Thymus (tissue), 11 donors: ENCODE measurements around the gene KCNT1. TPM values are rescaled to one million over a fixed set of nuclear protein-coding genes. Genes with fewer than 3 reads are reported as not detected.

Source experiments
- DNase-seq, 9 donors: peaks; one replicate each; pipeline ENCODE4 v3.0.0-alpha.2; 2013; ENCODE audit warnings: low spot score in 9 of 9, low read depth in 6 of 9, missing footprints in 1 of 9
- H3K27ac ChIP-seq, 2 donors: one replicate each; pipeline ENCODE4 v1.5.1; 2013; ENCODE audit warnings: control low read depth in 1 of 2, low read depth in 1 of 2, low read length in 1 of 2, mild to moderate bottlenecking in 1 of 2, moderate library complexity in 1 of 2
- H3K27me3 ChIP-seq, 2 donors: one replicate each; pipeline ENCODE4 v1.5.1; 2013; ENCODE audit warnings: low read length in 1 of 2; ENCODE audit not compliant: control insufficient read depth in 2 of 2, insufficient read depth in 1 of 2
- H3K36me3 ChIP-seq, 2 donors: one replicate each; pipeline ENCODE4 v1.5.1; 2013; ENCODE audit warnings: low read length in 1 of 2, mild to moderate bottlenecking in 1 of 2, moderate library complexity in 1 of 2; ENCODE audit not compliant: control insufficient read depth in 2 of 2, insufficient read depth in 2 of 2
- H3K4me1 ChIP-seq, 2 donors: one replicate each; pipeline ENCODE4 v1.5.1; 2013; ENCODE audit warnings: low read length in 2 of 2; ENCODE audit not compliant: control insufficient read depth in 2 of 2, insufficient read depth in 2 of 2
- H3K4me3 ChIP-seq, 2 donors: one replicate each; pipeline ENCODE4 v1.5.1; 2013; ENCODE audit warnings: low read length in 2 of 2, control low read depth in 1 of 2, mild to moderate bottlenecking in 1 of 2
- H3K9me3 ChIP-seq, 2 donors: one replicate each; pipeline ENCODE4 v1.5.1; 2013; ENCODE audit warnings: low read length in 1 of 2, mild to moderate bottlenecking in 1 of 2; ENCODE audit not compliant: control insufficient read depth in 2 of 2, insufficient read depth in 1 of 2
- WGBS: extraction: QIAGEN DNeasy Blood & Tissue Kit; methylation state at CpG from one replicate; pipeline ENCODE4 v1.1.7; 2013; 5-methylcytosine and 5-hydroxymethylcytosine counted together
- polyA plus RNA-seq: library from polyadenylated mRNA; stranded (reverse); fragments of 200-250 nt; gene quantifications from one replicate; pipeline ENCODE4 v1.2.3, GENCODE V29; 2013
- total RNA-seq: library from RNA; stranded (reverse); fragments of 120-200 nt; gene quantifications from one replicate; pipeline ENCODE4 v1.2.4, GENCODE V29; 2013
- donor health status: healthy.

The KCNT1 gene
- total and polyA plus RNA-seq, 2 donors: 0.05 to 0.25 TPM

DNA sequence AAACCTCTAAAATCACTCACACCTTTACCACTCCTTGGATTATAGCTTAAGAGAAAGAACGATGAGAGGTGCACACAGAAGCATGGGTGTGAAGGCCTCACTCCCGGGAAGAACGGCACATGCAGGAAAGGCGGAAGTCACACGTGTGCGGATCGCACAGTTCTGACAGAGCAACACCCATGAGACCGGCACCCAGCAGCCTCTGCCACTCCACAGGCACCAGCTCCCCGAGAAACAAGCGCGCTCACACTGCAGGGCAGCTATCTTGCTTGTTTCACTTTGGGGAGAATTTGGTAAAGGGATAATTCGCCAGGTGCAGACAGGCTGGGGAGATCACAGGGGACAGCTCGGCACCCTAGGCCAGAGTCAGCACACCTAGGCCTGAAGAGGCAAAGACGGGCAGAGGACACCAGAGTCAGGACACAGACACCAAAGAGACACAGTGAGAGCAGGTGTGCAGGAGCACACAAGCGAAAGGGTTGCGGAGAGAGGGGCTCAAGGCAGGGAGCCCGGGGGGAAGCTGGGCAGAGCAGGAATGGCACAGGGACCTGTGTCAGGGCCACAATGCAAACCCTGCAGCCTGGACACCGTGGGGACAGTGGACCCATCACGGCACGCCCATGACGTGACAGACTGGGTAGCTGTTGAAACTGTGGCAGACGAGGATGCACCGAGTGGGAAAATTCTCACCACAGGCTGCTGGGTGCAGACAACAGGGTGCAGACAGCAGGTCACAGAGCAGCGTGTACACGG, 123.6 kb downstream of the KCNT1 start:
- no peak for DNase-seq
- 95% methylated on average over 25 of the region's 25 CpGs for WGBS
- Histone ChIP-seq H3K4me1 (no peaks in the 10 kb centered on the region), H3K27me3 (no peaks in the 10 kb centered on the region), H3K27ac (no peak overlapping the region), H3K4me3 (no peak overlapping the region), H3K9me3 (peaks cover 0 to 8% of the 10 kb centered on the region in 2 donors), H3K36me3 (peaks cover 32 to 33% of the 10 kb centered on the region in 2 donors)

- Histone ChIP-seq H3K27ac (no peak overlapping the region), H3K27me3 (no peaks in the 10 kb centered on the region), H3K9me3 (peaks cover 0 to 8% of the 10 kb centered on the region in 2 donors), H3K36me3 (peaks cover 27% of the 10 kb centered on the region in 2 donors), H3K4me1 (no peaks in the 10 kb centered on the region), H3K4me3 (no peak overlapping the region)
- WGBS: over 99% methylated on average over 14 of the region's 14 CpGs
- DNase-seq: no peak
Measured at GRCh38 chr9:135826188-135826545, 124.2 kb downstream of the KCNT1 start.

- Histone ChIP-seq H3K27me3 (no peaks in the 10 kb centered on the region), H3K36me3 (peaks cover 16 to 20% of the 10 kb centered on the region in 2 donors), H3K27ac (no peak overlapping the region), H3K4me1 (no peaks in the 10 kb centered on the region), H3K4me3 (no peak overlapping the region), H3K9me3 (peaks cover 0 to 8% of the 10 kb centered on the region in 2 donors)
- no peak for DNase-seq
- 98% methylated on average over 12 of the region's 12 CpGs for WGBS
Measured at GRCh38 chr9:135827301-135827700, 125.3 kb downstream of the KCNT1 start.

GRCh38 chr9:135827866-135828580, 126.0 kb downstream of the KCNT1 start:
- no peak for DNase-seq
- H3K4me3 ChIP-seq: no peak overlapping the region
- H3K27ac ChIP-seq: no peak overlapping the region
- H3K4me1 ChIP-seq: no peaks in the 10 kb centered on the region
- 98% methylated on average over 13 of the region's 13 CpGs for WGBS
- H3K36me3 ChIP-seq: peaks cover 9 to 13% of the 10 kb centered on the region in 2 donors
- H3K9me3 ChIP-seq: peaks cover 0 to 8% of the 10 kb centered on the region in 2 donors
- no peaks in the 10 kb centered on the region for H3K27me3 ChIP-seq

- no peaks in the 10 kb centered on the region for H3K4me1 ChIP-seq
- WGBS: 97% methylated on average over 5 of the region's 5 CpGs
- H3K27ac ChIP-seq: no peak overlapping the region
- H3K4me3 ChIP-seq: no peak overlapping the region
- H3K9me3 ChIP-seq: peaks cover 0 to 8% of the 10 kb centered on the region in 2 donors
- H3K36me3 ChIP-seq: peaks cover 2 to 8% of the 10 kb centered on the region in 2 donors
- H3K27me3 ChIP-seq: no peaks in the 10 kb centered on the region
- DNase-seq: no peak
Measured at GRCh38 chr9:135828656-135829055, 126.7 kb downstream of the KCNT1 start.

- Histone ChIP-seq H3K9me3 (peaks cover 0 to 8% of the 10 kb centered on the region in 2 donors), H3K27me3 (no peaks in the 10 kb centered on the region), H3K27ac (no peak overlapping the region), H3K4me1 (no peaks in the 10 kb centered on the region), H3K4me3 (no peak overlapping the region), H3K36me3 (peaks cover 3% of the 10 kb centered on the region in 2 donors)
- 99% methylated on average over 1 of the region's 1 CpG for WGBS
- no peak for DNase-seq
Measured at GRCh38 chr9:135830496-135830895, 128.5 kb downstream of the KCNT1 start.

DNA sequence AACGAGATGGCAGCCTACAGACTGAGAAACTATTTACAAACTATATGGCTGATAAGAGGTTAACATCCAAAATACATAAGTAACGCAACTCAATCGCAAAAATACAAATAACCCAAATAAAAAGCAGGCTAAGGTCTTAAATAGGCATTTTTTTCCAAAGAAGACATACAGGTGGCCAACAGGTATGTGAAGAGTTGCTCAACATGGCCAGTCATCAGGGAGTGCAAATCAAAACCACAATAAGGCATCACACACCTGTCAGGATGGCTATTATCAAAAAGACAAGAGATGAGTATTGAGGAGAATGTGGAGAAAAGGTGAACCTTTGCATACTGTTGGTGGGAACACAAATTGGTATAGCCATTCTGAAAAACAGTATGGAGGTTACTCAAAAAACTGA, 131.9 kb downstream of the KCNT1 start:
- H3K4me3 ChIP-seq: no peak overlapping the region
- no peaks in the 10 kb centered on the region for H3K4me1 ChIP-seq
- 94% methylated on average over 3 of the region's 3 CpGs for WGBS
- H3K9me3 ChIP-seq: no peaks in the 10 kb centered on the region
- DNase-seq: no peak
- no peaks in the 10 kb centered on the region for H3K27me3 ChIP-seq
- peaks cover 0 to 3% of the 10 kb centered on the region in 2 donors for H3K36me3 ChIP-seq
- no peak overlapping the region for H3K27ac ChIP-seq

GRCh38 chr9:135835131-135835530, 133.1 kb downstream of the KCNT1 start:
- no peaks in the 10 kb centered on the region for H3K4me1 ChIP-seq
- H3K9me3 ChIP-seq: no peaks in the 10 kb centered on the region
- DNase-seq: no peak
- no peak overlapping the region for H3K4me3 ChIP-seq
- no peaks in the 10 kb centered on the region for H3K27me3 ChIP-seq
- 96% methylated on average over 10 of the region's 10 CpGs for WGBS
- H3K27ac ChIP-seq: no peak overlapping the region
- H3K36me3 ChIP-seq: peaks cover 0 to 3% of the 10 kb centered on the region in 2 donors

DNA sequence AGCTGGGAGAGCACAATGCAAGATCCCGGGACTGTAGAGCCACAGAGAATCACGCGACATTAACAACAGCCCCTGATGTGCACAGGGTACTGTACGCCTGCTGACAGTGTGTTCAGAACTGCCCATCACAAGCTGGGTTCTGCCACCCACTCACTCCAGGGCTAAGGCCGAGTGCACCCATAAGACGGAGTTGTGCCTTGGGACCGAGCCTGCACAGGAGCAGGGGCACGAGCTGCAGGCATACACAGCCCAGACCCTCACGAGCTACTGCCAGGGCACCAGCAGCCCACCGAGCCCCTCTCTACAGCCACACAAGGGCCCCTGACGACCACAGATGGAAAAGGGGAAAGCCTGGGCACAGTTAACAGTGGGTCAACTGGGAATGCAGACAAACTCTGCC, 137.5 kb downstream of the KCNT1 start:
- Histone ChIP-seq H3K36me3 (peaks cover 0 to 7% of the 10 kb centered on the region in 2 donors), H3K27ac (no peak overlapping the region), H3K4me3 (no peak overlapping the region), H3K27me3 (no peaks in the 10 kb centered on the region), H3K4me1 (no peaks in the 10 kb centered on the region), H3K9me3 (no peaks in the 10 kb centered on the region)
- no peak for DNase-seq
- 99% methylated on average over 11 of the region's 11 CpGs for WGBS
